ENCODE measurements around the gene CNN1. TPM values are rescaled to one million over a fixed set of nuclear protein-coding genes. Genes with fewer than 3 reads are reported as not detected.

The CNN1 gene
- total and polyA plus RNA-seq, 9 of the 15 experiments (the other 6 are each of a cell fraction or from before 2014, with no cell fraction given), result 0.23 to 10.6 (median 5.2) TPM

- TF ChIP-seq ZBTB11 (CRISPR knock-in tag; IDR thresholded peaks at IDR 0.05) (peak in 1 of 3 experiments; percentile 28; a peak in 1 of 6 replicates), PBX2 (CRISPR knock-in tag; IDR thresholded peaks at IDR 0.05; ENCODE audit: low read depth) (no peak), PBX2 (tag; conservative IDR thresholded peaks at IDR 0.05; ENCODE audit: low read depth) (no peak), CHAMP1 (IDR thresholded peaks at IDR 0.05) (no peak), NCOA1 (IDR thresholded peaks at IDR 0.05; ENCODE audit: low read depth) (no peak), ZNF263 (CRISPR knock-in tag; IDR thresholded peaks at IDR 0.05; ENCODE audit: borderline replicate concordance) (no peak), E2F6 (IDR thresholded peaks at IDR 0.05; ENCODE audit: borderline replicate concordance in 1 of 2, extremely low read depth in 1 of 2, insufficient read depth in 1 of 2, insufficient read length in 1 of 2, low read depth in 1 of 2, low read length in 1 of 2, poor library complexity in 1 of 2, severe bottlenecking in 1 of 2) (no peak), SMAD4 (CRISPR knock-in tag; conservative IDR thresholded peaks at IDR 0.05) (peak; percentile 56), ZBTB49 (CRISPR knock-in tag; IDR thresholded peaks at IDR 0.05; ENCODE audit: borderline replicate concordance) (no peak), TAF1 (IDR thresholded peaks at IDR 0.05; ENCODE audit: control insufficient read depth, extremely low read depth, insufficient read depth, low read length, severe bottlenecking) (no peak), FIP1L1 (IDR thresholded peaks at IDR 0.05; ENCODE audit: low read depth, low read length, poor library complexity, severe bottlenecking) (no peak)
These were observed 1.1 kb downstream of the CNN1 start (continued) for GRCh38 chr19:11539495-11540365.
